SKM-1 treated with dmso at 0.1 percent for 144 hours (cell line): ENCODE data around the gene OAS2.

ENCODE experiments used
- DNase-seq: peaks from one replicate; lab custom pipeline; 2025; ENCODE audit not compliant: unreplicated experiment; lab: John Stamatoyannopoulos, UW

Gene OAS2

GRCh38 chr12:112978163-112979040, at the start of gene OAS2:
TSS of gene OAS2 (plus strand) at chr12:112978519. CDS start at chr12:112978609, 90 bp downstream.
- no peak for DNase-seq

GRCh38 chr12:112928978-112929377, 49.3 kb upstream of the OAS2 start:
- no peak for DNase-seq

- no peak for DNase-seq
These were observed 48.6 kb upstream of the OAS2 start for GRCh38 chr12:112929715-112930114.

GRCh38 chr12:112930350-112930749, 48.0 kb upstream of the OAS2 start:
- DNase-seq, result no peak

GRCh38 chr12:112932485-112933128, 45.7 kb upstream of the OAS2 start:
- no peak for DNase-seq

- no peak for DNase-seq
These were observed 45.2 kb upstream of the OAS2 start for GRCh38 chr12:112933129-112933505.

- DNase-seq, result no peak
These were observed 42.1 kb upstream of the OAS2 start for GRCh38 chr12:112936264-112936663.

GRCh38 chr12:112936927-112937326, 41.4 kb upstream of the OAS2 start:
- no peak for DNase-seq

GRCh38 chr12:112937741-112938719, 40.3 kb upstream of the OAS2 start, which contains the start of gene OAS3:
TSS of gene OAS3 (plus strand) at chr12:112938474. CDS start at chr12:112938531, 57 bp downstream.
- DNase-seq, result peak; percentile 3

- DNase-seq, result no peak
These were observed 39.6 kb upstream of the OAS2 start for GRCh38 chr12:112938751-112939150.

GRCh38 chr12:112939761-112940381, 38.4 kb upstream of the OAS2 start:
- no peak for DNase-seq

- no peak for DNase-seq
These were observed 36.6 kb upstream of the OAS2 start for GRCh38 chr12:112941528-112942335.

- DNase-seq, result no peak
These were observed 35.7 kb upstream of the OAS2 start for GRCh38 chr12:112942572-112942971.

GRCh38 chr12:112944024-112944690, 34.2 kb upstream of the OAS2 start:
- DNase-seq, result no peak

GRCh38 chr12:112945515-112945914, 32.8 kb upstream of the OAS2 start:
- DNase-seq, result no peak

GRCh38 chr12:112946236-112947000, 31.9 kb upstream of the OAS2 start:
- no peak for DNase-seq

- no peak for DNase-seq
These were observed 31.0 kb upstream of the OAS2 start for GRCh38 chr12:112947314-112947713.

GRCh38 chr12:112947761-112948160, 30.6 kb upstream of the OAS2 start:
- DNase-seq, result no peak

- no peak for DNase-seq
These were observed 29.5 kb upstream of the OAS2 start for GRCh38 chr12:112948806-112949205.
